ENCODE data around the gene TNMD. TPM values are rescaled to one million over a fixed set of nuclear protein-coding genes. Genes with fewer than 3 reads are reported as not detected.

The TNMD gene
- polyA plus RNA-seq, 1 of the 3 experiments (the other 2 are of a cell fraction), result not detected

- no peaks in the 10 kb centered on the region for H3K36me3 ChIP-seq (replicated peaks in 1 of 2; ENCODE audit: control insufficient read depth in 1 of 2, insufficient read depth in 2 of 2, low read length in 1 of 2)
- H2AFZ ChIP-seq (ENCODE audit: low read depth), result no peak overlapping the region
- ChIA-PET CTCF (no interaction called here), POLR2A (no interaction called here)
- WGBS (ENCODE audit: low lambda C conversion rate), result 16% methylated on average over 9 of the region's 9 CpGs
- no peaks in the 10 kb centered on the region for H3K4me1 ChIP-seq (ENCODE audit: control insufficient read depth in 1 of 2, insufficient read depth in 2 of 2, low read depth in 1 of 2, low read length in 1 of 2)
- H3K9me3 ChIP-seq, result no peaks in the 10 kb centered on the region
- no peaks in the 10 kb centered on the region for H3F3A ChIP-seq (replicated peaks; ENCODE audit: insufficient read depth)
- H3K4me2 ChIP-seq, result no peak overlapping the region
- TF ChIP-seq GABPA (IDR thresholded peaks at IDR 0.05; ENCODE audit: low read depth) (no peak), USF1 (IDR thresholded peaks at IDR 0.05; ENCODE audit: borderline replicate concordance, low read depth) (no peak), GATA2 (CRISPR knock-in tag; IDR thresholded peaks at IDR 0.05) (no peak), FOSL2 (IDR thresholded peaks at IDR 0.05; ENCODE audit: borderline replicate concordance, low read depth) (no peak), FOXM1 (IDR thresholded peaks at IDR 0.05; ENCODE audit: low read depth) (no peak), TAF1 (IDR thresholded peaks at IDR 0.05; ENCODE audit: borderline replicate concordance, low read depth, low read length) (no peak), CHD2 (IDR thresholded peaks at IDR 0.05; ENCODE audit: low read length, partially characterized antibody) (no peak), USF2 (IDR thresholded peaks at IDR 0.05; ENCODE audit: borderline replicate concordance, low read depth, low read length) (no peak), MXI1 (IDR thresholded peaks at IDR 0.05; ENCODE audit: low read depth, low read length) (no peak), EP300 (IDR thresholded peaks at IDR 0.05; ENCODE audit: borderline replicate concordance in 1 of 2, low read depth in 1 of 2, low read length in 1 of 2) (no peak), REST (IDR thresholded peaks at IDR 0.05; ENCODE audit: low read depth, low read length) (no peak), NRF1 (IDR thresholded peaks at IDR 0.05; ENCODE audit: low read depth, low read length) (no peak), TEAD4 (IDR thresholded peaks at IDR 0.05; ENCODE audit: borderline replicate concordance, insufficient read depth) (no peak), IRF3 (IDR thresholded peaks at IDR 0.05; ENCODE audit: low read depth, low read length) (no peak), RXRA (IDR thresholded peaks at IDR 0.05; ENCODE audit: borderline replicate concordance, low read depth) (no peak), CTCF (IDR thresholded peaks at IDR 0.05) (no peak), ELF1 (IDR thresholded peaks at IDR 0.05) (no peak), MEF2A (IDR thresholded peaks at IDR 0.05; ENCODE audit: borderline replicate concordance, low read depth) (no peak)
- H3K27me3 ChIP-seq (ENCODE audit: insufficient read depth), result peaks cover 6% of the 10 kb centered on the region
- H4K20me1 ChIP-seq (ENCODE audit: insufficient read depth), result no peaks in the 10 kb centered on the region
- H3K27ac ChIP-seq (ENCODE audit: low read depth in 2 of 2, low read length in 1 of 2), result no peak overlapping the region
- no peak overlapping the region for H3K9ac ChIP-seq
- DNase-seq, result no peak
- no peak overlapping the region for H3K4me3 ChIP-seq (ENCODE audit: low read depth in 2 of 2, low read length in 1 of 2)
- no peaks in the 10 kb centered on the region for H3K79me2 ChIP-seq (ENCODE audit: insufficient read depth)
- no peaks in the 10 kb centered on the region for H3K9me2 ChIP-seq
These were observed 14.7 kb downstream of the TNMD start for GRCh38 chrX:100599456-100599855.
